ENCODE measurements around the gene LRP1B.

DNA sequence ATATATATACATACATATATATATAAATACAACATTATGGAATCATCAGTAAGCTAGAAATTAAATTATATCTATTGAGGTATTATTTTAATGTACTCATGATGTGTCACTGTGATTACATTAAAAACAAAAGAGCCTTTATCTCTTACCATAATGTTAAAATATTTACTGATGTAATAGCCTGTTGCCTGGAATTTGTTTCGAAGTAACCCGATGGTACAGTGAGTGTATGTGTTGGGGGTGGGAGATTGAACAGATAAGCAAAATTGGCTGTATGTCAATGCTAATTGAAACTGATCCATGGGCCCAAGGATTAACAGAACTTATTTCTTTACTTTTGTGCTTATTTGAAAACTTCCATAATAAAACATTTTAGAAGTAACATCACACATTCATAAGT lies 1473.2 kb downstream of the LRP1B start:
- TF ChIP-seq, protein P1, sequence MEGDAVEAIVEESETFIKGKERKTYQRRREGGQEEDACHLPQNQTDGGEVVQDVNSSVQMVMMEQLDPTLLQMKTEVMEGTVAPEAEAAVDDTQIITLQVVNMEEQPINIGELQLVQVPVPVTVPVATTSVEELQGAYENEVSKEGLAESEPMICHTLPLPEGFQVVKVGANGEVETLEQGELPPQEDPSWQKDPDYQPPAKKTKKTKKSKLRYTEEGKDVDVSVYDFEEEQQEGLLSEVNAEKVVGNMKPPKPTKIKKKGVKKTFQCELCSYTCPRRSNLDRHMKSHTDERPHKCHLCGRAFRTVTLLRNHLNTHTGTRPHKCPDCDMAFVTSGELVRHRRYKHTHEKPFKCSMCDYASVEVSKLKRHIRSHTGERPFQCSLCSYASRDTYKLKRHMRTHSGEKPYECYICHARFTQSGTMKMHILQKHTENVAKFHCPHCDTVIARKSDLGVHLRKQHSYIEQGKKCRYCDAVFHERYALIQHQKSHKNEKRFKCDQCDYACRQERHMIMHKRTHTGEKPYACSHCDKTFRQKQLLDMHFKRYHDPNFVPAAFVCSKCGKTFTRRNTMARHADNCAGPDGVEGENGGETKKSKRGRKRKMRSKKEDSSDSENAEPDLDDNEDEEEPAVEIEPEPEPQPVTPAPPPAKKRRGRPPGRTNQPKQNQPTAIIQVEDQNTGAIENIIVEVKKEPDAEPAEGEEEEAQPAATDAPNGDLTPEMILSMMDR (IDR thresholded peaks at IDR 0.05; ENCODE audit: low read depth, low read length, missing input control) = no peak
- TF ChIP-seq YY1 (IDR thresholded peaks at IDR 0.05) (no peak), JUND (IDR thresholded peaks at IDR 0.05) (no peak), FOXA1 (IDR thresholded peaks at IDR 0.05) (no peak), RXRA (IDR thresholded peaks at IDR 0.05) (no peak), RAD21 (IDR thresholded peaks at IDR 0.05) (no peak), SP1 (IDR thresholded peaks at IDR 0.05) (no peak), EGR1 (IDR thresholded peaks at IDR 0.05; ENCODE audit: low read depth in 2 of 2) (no peak)
